GM12874 (cell line): ENCODE measurements around the gene DCDC2.

Experiments
- TF ChIP-seq, protein P1 (sequence below): IDR thresholded peaks from 2 replicates; pipeline ENCODE4 v1.5.1; 2011; ENCODE audit warnings: low read depth, mild to moderate bottlenecking, control low read depth, low read length, moderate library complexity; ENCODE audit not compliant: insufficient read depth

DCDC2 gene

DNA sequence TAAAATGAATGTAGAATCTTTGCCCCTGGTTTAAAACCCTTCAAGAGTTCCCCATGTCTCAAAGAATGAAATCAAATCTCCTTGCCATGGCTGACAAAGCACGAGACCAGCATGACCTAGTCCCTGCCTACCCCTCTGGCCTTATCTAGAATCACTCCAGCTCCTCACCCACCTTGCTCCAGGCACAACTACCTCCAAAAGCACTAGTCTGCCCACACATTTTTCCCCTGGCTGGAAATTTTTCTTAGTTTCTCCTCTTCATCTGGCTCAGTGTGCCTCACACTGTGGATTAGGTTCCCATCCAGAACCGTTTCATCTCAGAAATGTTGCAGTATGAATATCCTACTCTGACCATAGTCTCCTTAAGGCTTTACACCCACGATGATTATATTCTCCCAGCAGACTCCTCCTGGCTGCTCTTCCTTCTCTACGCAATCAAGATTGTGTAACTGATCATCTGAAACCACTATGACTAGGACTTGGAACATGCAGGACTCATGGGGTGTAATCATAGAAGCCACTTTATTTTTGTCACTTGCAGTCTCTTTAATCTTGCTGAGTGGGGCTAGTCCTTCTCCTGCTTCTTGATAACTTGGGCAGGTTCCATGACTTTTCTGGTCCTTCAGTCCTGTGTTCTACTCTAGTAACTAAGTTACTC is 37.0 kb upstream of the DCDC2 start:
- TF ChIP-seq, protein P1, sequence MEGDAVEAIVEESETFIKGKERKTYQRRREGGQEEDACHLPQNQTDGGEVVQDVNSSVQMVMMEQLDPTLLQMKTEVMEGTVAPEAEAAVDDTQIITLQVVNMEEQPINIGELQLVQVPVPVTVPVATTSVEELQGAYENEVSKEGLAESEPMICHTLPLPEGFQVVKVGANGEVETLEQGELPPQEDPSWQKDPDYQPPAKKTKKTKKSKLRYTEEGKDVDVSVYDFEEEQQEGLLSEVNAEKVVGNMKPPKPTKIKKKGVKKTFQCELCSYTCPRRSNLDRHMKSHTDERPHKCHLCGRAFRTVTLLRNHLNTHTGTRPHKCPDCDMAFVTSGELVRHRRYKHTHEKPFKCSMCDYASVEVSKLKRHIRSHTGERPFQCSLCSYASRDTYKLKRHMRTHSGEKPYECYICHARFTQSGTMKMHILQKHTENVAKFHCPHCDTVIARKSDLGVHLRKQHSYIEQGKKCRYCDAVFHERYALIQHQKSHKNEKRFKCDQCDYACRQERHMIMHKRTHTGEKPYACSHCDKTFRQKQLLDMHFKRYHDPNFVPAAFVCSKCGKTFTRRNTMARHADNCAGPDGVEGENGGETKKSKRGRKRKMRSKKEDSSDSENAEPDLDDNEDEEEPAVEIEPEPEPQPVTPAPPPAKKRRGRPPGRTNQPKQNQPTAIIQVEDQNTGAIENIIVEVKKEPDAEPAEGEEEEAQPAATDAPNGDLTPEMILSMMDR = no peak

DNA sequence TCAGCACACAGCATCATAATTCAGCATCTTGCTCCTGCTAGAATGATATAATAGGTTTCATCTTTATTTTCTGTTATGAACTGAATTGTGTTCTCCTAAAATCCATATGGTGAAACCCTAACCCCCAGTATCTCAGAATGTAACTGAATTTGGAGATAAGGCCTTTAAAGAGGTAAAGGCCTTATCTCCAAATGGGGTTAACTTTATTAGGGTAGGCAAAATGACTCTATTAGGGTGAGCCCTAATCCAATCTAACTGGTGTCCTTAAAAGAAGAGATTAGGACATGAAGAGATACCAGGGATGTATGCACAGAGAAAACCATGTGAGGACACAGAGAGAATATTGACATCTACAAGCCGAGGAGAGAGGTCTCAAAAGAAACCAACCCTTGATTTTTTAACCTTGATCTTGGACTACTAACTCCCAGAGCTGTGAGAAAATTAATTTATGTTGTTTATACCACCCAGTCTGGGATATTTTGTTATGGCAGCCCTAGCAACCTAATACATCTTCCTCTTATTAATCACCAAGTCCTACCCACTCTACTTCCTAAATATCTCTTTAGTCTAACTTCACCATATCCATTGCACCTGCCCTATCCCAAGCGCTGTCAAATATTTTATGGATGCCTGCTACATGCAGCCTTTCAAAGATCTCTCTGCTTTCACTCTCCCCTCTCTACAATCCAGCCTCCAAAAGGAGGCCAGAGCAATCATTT is 36.4 kb upstream of the DCDC2 start:
- TF ChIP-seq, protein P1 = no peak

DNA sequence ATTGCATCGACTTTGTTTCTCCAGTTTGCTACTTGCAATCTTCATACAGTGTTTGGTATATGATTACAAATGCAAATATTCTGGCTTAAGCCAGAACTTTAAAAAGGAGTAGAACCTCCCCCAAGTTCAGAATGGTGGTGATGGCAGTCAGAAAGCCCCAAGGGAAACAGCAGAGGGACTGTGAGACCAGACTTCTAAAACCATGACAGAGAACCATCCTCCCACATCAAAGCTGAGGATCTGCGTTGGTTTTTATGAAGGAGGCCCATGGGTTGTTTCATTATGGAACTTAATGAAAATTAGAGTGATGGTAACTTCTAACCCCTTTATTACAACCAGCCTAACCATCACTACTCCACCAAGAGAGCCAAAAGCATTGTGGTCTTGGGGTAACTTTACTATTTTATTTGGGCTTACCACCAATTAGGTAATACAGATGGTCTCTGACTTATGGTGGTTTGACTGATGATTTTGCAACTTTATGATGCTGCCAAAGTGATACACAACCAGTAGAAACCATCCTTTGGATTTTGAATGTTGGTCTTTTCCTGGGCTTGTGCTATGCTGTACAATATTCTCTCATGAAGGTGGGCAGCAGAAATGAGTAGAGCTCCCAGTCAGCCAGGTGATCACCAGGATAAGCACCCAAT is 34.0 kb upstream of the DCDC2 start:
- TF ChIP-seq, protein P1 = no peak

DNA sequence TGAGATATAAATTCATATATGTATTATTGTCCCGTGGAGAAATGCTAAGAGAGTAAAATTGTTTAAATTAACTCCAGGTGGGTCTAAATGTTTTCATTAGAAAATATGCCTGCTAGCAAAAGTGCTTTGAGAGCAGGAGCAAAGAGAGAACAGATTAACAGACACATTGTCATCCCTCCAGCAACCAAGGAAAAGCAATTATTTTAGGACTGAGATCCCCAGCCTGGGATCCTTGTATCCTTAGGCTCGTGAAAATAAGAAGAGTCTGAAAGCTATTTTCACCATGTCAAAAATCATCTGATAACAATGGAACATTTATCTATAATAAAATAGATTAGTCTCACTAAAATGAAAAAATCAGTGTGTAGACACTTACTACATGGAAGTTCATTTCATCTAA is 33.3 kb upstream of the DCDC2 start:
- TF ChIP-seq, protein P1 = no peak

DNA sequence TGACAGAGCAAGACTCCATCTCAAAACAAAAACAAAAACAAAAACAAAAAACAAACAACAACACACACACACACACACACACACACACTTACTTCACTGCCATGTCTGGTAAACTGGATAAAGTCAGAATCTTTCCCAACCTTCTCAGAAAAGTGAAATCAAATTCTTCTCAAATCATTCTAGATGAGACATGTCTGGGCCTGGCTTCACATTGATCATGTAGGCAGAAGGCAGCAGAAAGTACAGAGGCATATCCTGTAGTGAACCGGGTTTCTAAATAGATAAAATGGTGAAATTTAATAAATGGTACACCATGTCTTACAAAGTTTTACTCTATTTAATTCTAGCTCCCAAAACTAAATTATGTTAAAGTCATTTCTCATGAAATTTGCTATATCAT is 30.0 kb upstream of the DCDC2 start:
- TF ChIP-seq, protein P1 = no peak

DNA sequence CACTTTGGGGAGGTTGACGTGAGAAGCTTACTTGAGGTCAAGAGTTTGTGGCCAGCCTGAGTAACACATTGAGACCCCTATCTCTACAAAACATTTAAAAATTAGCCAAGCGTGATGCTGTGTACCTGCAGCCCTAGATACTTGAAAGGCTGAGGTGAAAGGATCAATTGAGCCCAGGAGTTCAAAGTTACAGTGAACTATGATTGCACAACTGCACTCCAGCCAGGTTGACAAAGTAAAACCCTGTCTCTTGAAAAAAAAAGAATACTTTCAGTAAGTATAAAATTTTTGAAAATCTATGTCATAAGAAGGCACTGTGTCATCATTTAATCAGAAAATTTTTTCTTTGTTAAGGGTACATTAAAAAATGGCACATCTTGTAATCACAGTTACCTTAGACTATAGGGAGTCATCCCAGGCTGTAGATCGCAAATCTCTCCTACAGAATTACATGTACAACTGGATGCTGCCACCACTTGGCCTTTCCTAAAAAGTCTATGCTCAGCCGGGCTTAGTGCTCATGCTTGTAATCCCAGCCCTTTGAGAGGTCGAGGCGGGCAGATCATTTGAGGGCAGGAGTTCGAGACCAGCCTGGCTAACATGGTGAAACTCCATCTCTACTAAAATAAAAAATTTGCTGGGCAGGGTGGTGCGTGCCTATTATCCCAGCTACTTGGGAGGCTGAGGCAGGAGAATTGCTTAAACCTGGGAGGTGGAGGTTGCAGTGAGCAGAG is 27.8 kb upstream of the DCDC2 start:
- TF ChIP-seq, protein P1 = no peak

DNA sequence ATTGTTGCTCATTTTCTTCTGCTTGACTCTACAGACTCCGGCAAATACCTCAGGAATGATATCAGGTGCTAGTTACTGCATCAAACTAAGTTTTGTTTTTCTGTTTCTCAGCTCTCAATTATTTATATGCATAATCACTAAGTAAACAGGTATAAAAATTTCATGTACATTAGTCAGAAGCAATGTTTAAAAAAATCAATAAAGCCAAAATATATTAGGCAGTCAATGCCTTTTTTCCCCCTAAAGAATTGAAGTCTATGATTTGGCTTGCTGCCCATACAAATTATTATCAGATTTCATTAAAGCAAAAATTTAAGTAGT is 24.3 kb upstream of the DCDC2 start:
- TF ChIP-seq, protein P1 = no peak
